HG02943 (cell line): ENCODE data around the gene NGFR.

ENCODE experiments used
- ATAC-seq: cut with Tn5 transposase; IDR thresholded peaks from one replicate; pipeline ENCODE4 v1.9.1; 2021; ENCODE audit warnings: mild to moderate bottlenecking, low read depth, moderate library complexity; ENCODE audit not compliant: unreplicated experiment

NGFR gene

GRCh38 chr17:49556223-49556943 is 61.3 kb downstream of the NGFR start:
- ATAC-seq, result no peak

GRCh38 chr17:49557312-49558024 is 62.4 kb downstream of the NGFR start:
- no peak for ATAC-seq
